ENCODE measurements around the gene FCGBP.
"Not testable (repeated sequence)": the region's sequence is repeated elsewhere in the genome, so short reads cannot be mapped to it uniquely, and the experiment has no call there.

Gene FCGBP

DNA sequence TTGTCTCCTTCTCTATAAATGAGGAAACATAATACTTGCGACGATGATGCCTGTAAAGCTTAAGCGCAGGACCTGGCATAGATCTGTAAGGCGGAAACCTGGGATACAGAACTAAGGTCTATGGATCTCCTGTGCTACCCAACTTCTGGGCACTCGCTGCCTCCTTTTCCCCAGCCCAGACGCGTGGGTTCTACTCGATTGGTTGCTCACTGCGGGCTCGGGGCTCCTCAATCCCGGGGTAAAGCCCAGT lies 35.9 kb upstream of the FCGBP start:
- TF ChIP-seq, protein P1, sequence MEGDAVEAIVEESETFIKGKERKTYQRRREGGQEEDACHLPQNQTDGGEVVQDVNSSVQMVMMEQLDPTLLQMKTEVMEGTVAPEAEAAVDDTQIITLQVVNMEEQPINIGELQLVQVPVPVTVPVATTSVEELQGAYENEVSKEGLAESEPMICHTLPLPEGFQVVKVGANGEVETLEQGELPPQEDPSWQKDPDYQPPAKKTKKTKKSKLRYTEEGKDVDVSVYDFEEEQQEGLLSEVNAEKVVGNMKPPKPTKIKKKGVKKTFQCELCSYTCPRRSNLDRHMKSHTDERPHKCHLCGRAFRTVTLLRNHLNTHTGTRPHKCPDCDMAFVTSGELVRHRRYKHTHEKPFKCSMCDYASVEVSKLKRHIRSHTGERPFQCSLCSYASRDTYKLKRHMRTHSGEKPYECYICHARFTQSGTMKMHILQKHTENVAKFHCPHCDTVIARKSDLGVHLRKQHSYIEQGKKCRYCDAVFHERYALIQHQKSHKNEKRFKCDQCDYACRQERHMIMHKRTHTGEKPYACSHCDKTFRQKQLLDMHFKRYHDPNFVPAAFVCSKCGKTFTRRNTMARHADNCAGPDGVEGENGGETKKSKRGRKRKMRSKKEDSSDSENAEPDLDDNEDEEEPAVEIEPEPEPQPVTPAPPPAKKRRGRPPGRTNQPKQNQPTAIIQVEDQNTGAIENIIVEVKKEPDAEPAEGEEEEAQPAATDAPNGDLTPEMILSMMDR (conservative IDR thresholded peaks at IDR 0.05; ENCODE audit: control insufficient read depth, insufficient read depth, low read depth, low read length), result no peak
- peak overlapping the region; percentile 95 for H3K4me3 ChIP-seq (ENCODE audit: control insufficient read depth, low read depth, low read length)
- no peak for DNase-seq (ENCODE audit: low read depth)

DNA sequence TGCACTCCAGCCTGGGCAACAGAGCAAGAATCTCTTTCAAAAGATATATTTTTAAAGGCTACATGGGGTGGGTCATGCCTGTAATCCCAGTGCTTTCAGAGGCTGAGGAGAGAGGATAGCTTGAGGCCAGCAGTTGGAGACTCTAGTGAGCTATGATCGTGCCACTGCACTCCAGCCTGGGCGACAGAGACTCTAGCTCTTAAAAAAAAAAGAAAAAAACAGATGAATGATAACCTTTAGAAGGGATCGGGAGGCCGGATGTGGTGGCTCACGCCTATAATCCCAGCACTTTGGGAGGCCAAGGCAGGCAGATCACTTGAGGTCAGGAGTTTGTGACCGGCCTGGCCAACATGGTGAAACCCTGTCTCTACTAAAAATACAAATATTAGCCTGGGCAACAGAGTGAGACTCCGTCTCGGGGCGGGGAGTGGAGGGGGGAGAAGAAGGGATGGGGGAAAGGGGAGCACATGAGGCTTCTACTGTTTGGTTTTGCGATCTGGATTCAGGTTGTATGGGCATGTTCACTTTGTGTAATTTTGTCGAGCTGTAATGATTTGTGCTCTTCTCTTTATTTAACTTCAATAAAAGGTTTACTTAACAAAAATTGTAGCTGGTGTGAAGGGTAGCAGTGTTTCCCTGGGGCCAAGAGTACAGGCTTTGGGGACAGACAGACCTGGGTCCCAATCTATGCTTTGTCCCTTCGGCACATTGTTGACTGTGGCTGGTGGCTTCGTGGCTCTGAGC lies 35.4 kb upstream of the FCGBP start:
- TF ChIP-seq, protein P1 (conservative IDR thresholded peaks at IDR 0.05; ENCODE audit: control insufficient read depth, insufficient read depth, low read depth, low read length), result no peak
- peak overlapping the region; percentile 95 for H3K4me3 ChIP-seq (ENCODE audit: control insufficient read depth, low read depth, low read length)
- no peak for DNase-seq (ENCODE audit: low read depth)

GRCh38 chr19:39969266-39969665 lies 34.8 kb upstream of the FCGBP start:
- peak; percentile 45 for DNase-seq (ENCODE audit: low read depth)
- TF ChIP-seq, protein P1 (conservative IDR thresholded peaks at IDR 0.05; ENCODE audit: control insufficient read depth, insufficient read depth, low read depth, low read length), result no peak
- H3K4me3 ChIP-seq (ENCODE audit: control insufficient read depth, low read depth, low read length), result no peak overlapping the region

DNA sequence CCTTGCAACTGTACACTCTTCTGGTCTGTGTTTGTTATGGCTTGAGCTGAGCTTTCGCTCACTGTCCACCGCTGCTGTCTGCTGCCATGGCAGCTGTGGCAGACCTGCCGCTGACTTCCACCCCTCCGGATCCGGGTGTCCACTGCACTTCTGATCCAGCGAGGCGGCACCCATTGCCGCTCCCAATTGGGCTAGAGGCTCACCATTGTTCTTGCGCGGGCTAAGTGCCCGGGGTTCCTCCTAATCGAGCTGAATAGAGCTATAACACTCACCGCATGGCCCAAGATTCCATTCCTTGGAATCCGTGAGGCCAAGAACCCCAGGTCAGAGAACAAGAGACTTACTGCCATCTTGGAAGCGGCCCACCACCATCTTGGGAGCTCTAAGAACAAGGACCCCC lies 34.4 kb upstream of the FCGBP start:
- TF ChIP-seq, protein P1 (conservative IDR thresholded peaks at IDR 0.05; ENCODE audit: control insufficient read depth, insufficient read depth, low read depth, low read length), result no peak
- no peak overlapping the region for H3K4me3 ChIP-seq (ENCODE audit: control insufficient read depth, low read depth, low read length)
- no peak for DNase-seq (ENCODE audit: low read depth)

GRCh38 chr19:39967561-39967960 lies 33.1 kb upstream of the FCGBP start:
- TF ChIP-seq, protein P1 (conservative IDR thresholded peaks at IDR 0.05; ENCODE audit: control insufficient read depth, insufficient read depth, low read depth, low read length), result no peak
- H3K4me3 ChIP-seq (ENCODE audit: control insufficient read depth, low read depth, low read length), result no peak overlapping the region
- no peak for DNase-seq (ENCODE audit: low read depth)

DNA sequence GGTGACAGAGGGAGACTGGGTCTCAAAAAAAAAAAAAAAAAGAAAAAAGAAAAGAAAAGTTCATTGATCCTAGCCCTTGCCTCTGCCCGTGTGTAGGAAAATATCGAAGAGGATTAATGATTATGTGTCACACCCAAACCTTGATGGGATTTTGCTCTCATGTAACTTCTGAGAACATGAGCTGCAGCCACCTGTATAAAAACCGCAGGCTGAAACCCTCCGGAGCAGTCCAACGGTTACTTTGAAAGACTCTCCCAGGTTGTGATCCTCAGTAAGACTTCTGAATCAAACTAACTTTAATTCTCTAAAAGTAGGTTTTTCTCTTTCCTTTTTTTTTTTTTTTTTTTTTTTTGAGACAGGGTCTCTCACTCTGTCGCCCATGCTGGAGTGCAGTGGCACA lies 32.2 kb upstream of the FCGBP start:
- TF ChIP-seq, protein P1 (conservative IDR thresholded peaks at IDR 0.05; ENCODE audit: control insufficient read depth, insufficient read depth, low read depth, low read length), result no peak
- H3K4me3 ChIP-seq (ENCODE audit: control insufficient read depth, low read depth, low read length), result no peak overlapping the region
- no peak for DNase-seq (ENCODE audit: low read depth)

DNA sequence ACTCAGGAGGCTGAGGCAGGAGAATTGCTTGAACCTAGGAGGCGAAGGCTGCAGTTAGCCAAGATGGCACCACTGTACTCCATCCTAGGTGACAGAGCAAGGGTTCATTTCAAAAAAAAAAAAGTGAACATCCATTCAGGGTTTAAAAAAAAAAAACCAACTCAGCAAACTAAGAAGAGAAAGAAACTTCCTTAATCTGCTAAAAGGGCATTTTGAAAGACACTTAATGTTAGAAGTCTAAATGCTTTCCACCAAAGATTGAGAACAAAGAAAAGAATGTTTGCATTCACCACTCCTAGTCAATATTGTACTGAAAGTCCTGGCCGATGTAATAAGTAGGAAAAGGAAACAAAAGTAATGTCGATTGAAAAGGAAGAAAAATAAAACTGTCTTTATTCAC lies 29.5 kb upstream of the FCGBP start:
- TF ChIP-seq, protein P1 (conservative IDR thresholded peaks at IDR 0.05; ENCODE audit: control insufficient read depth, insufficient read depth, low read depth, low read length), result no peak
- no peak for DNase-seq (ENCODE audit: low read depth)
- no peak overlapping the region for H3K4me3 ChIP-seq (ENCODE audit: control insufficient read depth, low read depth, low read length)

DNA sequence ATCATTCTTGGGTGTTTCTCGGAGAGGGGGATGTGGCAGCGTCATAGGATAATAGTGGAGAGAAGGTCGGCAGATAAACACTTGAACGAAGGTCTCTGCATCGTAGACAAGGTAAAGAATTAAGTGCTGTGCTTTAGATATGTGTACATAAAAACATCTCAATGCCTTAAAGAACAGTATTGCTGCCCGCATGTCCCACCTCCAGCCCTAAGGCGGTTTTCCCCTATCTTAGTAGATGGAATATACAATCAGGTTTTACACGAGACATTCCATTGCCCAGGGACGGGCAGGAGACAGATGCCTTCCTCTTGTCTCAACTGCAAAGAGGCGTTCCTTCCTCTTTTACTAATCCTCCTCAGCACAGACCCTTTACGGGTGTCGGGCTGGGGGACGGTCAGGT lies 25.0 kb upstream of the FCGBP start:
- DNase-seq (ENCODE audit: low read depth), result not testable (repeated sequence)

GRCh38 chr19:39958942-39959341 lies 24.5 kb upstream of the FCGBP start:
- DNase-seq (ENCODE audit: low read depth); H3K4me3 ChIP-seq (ENCODE audit: control insufficient read depth, low read depth, low read length): not testable (repeated sequence)

More for the DNA sequence above, 25.0 kb upstream of the FCGBP start:
- not testable (repeated sequence) for H3K4me3 ChIP-seq (ENCODE audit: control insufficient read depth, low read depth, low read length)

- not testable (repeated sequence) for H3K4me3 ChIP-seq (ENCODE audit: control insufficient read depth, low read depth, low read length); DNase-seq (ENCODE audit: low read depth)
These were observed 23.5 kb upstream of the FCGBP start for GRCh38 chr19:39957886-39958285.
